ENCODE measurements around the gene SHANK1.

Gene SHANK1

DNA sequence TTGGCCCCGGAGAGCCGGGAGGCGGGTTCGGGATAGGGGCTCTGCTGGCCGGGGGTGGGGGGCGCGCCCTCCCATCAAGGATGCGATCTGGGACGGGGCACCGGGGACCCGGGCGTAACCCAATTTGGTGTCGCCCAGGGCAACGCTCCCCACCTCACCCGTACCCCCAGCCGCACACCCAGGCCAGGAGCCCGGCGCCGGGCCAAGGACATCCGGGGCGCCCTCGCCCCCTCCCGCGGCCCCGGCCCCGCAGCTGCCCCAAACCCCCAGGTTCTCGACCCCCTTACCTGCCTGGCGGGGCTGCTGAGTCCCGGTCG lies 525 bp downstream of the SHANK1 start:
- no peaks in the 10 kb centered on the region for H3K9me2 ChIP-seq (ENCODE audit: low read depth, low read length)
- H3K4me2 ChIP-seq (ENCODE audit: low read length), result no peak overlapping the region
- H3K4me3 ChIP-seq (ENCODE audit: low read depth, low read length, poor library complexity, severe bottlenecking), result no peak overlapping the region
- H3K27ac ChIP-seq (ENCODE audit: low read depth, low read length, poor library complexity, severe bottlenecking), result no peak overlapping the region
- no peaks in the 10 kb centered on the region for H3K79me2 ChIP-seq (ENCODE audit: insufficient read depth, low read length)
- H3K4me1 ChIP-seq (ENCODE audit: insufficient read depth, low read length, severe bottlenecking), result no peaks in the 10 kb centered on the region
- TF ChIP-seq, protein P1, sequence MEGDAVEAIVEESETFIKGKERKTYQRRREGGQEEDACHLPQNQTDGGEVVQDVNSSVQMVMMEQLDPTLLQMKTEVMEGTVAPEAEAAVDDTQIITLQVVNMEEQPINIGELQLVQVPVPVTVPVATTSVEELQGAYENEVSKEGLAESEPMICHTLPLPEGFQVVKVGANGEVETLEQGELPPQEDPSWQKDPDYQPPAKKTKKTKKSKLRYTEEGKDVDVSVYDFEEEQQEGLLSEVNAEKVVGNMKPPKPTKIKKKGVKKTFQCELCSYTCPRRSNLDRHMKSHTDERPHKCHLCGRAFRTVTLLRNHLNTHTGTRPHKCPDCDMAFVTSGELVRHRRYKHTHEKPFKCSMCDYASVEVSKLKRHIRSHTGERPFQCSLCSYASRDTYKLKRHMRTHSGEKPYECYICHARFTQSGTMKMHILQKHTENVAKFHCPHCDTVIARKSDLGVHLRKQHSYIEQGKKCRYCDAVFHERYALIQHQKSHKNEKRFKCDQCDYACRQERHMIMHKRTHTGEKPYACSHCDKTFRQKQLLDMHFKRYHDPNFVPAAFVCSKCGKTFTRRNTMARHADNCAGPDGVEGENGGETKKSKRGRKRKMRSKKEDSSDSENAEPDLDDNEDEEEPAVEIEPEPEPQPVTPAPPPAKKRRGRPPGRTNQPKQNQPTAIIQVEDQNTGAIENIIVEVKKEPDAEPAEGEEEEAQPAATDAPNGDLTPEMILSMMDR (IDR thresholded peaks at IDR 0.05; ENCODE audit: low read length), result no peak
- no peak for TF ChIP-seq EZH2 (IDR thresholded peaks at IDR 0.05; ENCODE audit: borderline replicate concordance, low read length)
- H3K9me3 ChIP-seq (ENCODE audit: low read length), result no peaks in the 10 kb centered on the region
- H4K20me1 ChIP-seq (ENCODE audit: insufficient read depth, low read length), result no peaks in the 10 kb centered on the region
- H3F3A ChIP-seq (ENCODE audit: insufficient read depth, low read length), result no peaks in the 10 kb centered on the region
- no peak overlapping the region for H2AFZ ChIP-seq (ENCODE audit: low read length)
- H3K9ac ChIP-seq (ENCODE audit: low read length), result no peak overlapping the region
- H3K36me3 ChIP-seq (ENCODE audit: insufficient read depth, low read length), result no peaks in the 10 kb centered on the region
- H3K27me3 ChIP-seq (ENCODE audit: insufficient read depth, low read length), result no peaks in the 10 kb centered on the region

DNA sequence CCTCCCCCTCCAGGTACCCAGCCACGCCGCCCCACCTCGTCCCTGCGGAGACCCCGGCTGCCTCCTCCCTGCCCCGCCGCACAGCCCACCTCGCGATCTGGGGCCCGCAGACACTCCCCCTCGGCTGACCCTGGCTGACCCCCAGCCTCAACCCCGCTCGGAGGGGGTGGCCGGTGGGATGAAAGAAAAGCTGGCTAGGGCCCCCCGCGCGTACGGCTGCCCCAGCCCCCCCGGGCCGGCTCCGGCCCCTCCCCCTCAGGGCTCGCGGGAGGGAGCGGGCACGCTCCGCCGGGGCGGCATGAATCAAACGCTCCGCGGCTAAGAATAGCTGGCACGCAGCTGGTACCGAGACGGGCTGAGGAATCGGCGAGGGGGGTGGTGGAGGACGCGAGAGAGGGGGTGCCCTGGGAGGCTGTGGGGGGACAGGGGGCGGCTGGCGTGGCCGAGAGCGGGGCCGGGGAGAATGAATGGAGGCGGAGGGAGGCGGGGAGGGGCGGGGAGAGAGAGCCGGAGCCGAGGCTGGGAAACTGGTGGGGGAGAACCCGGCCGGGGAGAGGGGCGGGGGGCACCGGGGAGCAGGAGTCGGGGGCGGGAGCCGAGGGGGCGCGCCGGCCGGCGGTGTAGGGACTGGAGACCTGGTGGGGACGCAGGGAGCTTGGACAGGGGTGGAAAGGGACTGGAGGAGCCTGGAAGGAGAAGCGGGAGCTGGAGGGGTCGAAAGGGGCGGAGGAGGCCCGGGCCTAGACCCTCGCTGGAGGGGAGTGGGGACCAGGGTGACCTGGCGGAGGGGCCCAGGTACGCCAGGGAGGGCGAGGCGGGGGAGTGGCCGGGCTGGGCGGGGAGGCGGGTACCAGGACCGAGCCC lies 1.1 kb downstream of the SHANK1 start:
- Histone ChIP-seq H3K4me1 (ENCODE audit: insufficient read depth, low read length, severe bottlenecking) (no peaks in the 10 kb centered on the region), H2AFZ (ENCODE audit: low read length) (no peak overlapping the region), H3K9ac (ENCODE audit: low read length) (no peak overlapping the region)

DNA sequence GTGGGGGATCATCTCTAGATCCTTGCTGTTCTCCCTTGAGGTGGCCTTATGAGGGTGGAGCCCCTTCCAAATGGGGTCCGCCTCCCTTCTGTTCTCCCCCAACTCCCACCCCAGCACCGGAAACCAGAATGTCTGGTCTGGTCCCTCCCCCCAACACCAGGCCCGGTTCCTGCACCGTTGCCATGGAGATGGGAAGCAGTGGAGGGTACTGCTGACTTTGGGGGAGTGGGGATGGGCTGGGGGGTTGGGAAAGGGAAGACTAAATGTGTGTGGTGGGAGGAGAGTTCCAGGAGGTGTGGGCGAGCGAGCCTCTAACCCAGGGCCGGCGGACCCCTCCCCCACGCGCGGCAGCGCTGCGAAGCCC lies 1.7 kb downstream of the SHANK1 start:
- TF ChIP-seq, protein P1 (IDR thresholded peaks at IDR 0.05; ENCODE audit: low read length), result no peak
- TF ChIP-seq EZH2 (IDR thresholded peaks at IDR 0.05; ENCODE audit: borderline replicate concordance, low read length), result no peak
- no peak overlapping the region for H3K27ac ChIP-seq (ENCODE audit: low read depth, low read length, poor library complexity, severe bottlenecking)

More for the DNA sequence above, 1.1 kb downstream of the SHANK1 start:
- H4K20me1 ChIP-seq (ENCODE audit: insufficient read depth, low read length), result no peaks in the 10 kb centered on the region
- H3K79me2 ChIP-seq (ENCODE audit: insufficient read depth, low read length), result no peaks in the 10 kb centered on the region
- no peaks in the 10 kb centered on the region for H3K9me3 ChIP-seq (ENCODE audit: low read length)
- H3K27ac ChIP-seq (ENCODE audit: low read depth, low read length, poor library complexity, severe bottlenecking), result no peak overlapping the region
- no peak overlapping the region for H3K4me3 ChIP-seq (ENCODE audit: low read depth, low read length, poor library complexity, severe bottlenecking)
- H3F3A ChIP-seq (ENCODE audit: insufficient read depth, low read length), result no peaks in the 10 kb centered on the region
- H3K4me2 ChIP-seq (ENCODE audit: low read length), result no peak overlapping the region
- no peak for TF ChIP-seq EZH2 (IDR thresholded peaks at IDR 0.05; ENCODE audit: borderline replicate concordance, low read length)
- TF ChIP-seq, protein P1 (IDR thresholded peaks at IDR 0.05; ENCODE audit: low read length), result no peak
- H3K9me2 ChIP-seq (ENCODE audit: low read depth, low read length), result no peaks in the 10 kb centered on the region
- H3K36me3 ChIP-seq (ENCODE audit: insufficient read depth, low read length), result no peaks in the 10 kb centered on the region
- no peaks in the 10 kb centered on the region for H3K27me3 ChIP-seq (ENCODE audit: insufficient read depth, low read length)

More for the DNA sequence above, 1.7 kb downstream of the SHANK1 start:
- no peaks in the 10 kb centered on the region for H3K4me1 ChIP-seq (ENCODE audit: insufficient read depth, low read length, severe bottlenecking)
- H4K20me1 ChIP-seq (ENCODE audit: insufficient read depth, low read length), result no peaks in the 10 kb centered on the region
- H3K4me2 ChIP-seq (ENCODE audit: low read length), result no peak overlapping the region
- no peaks in the 10 kb centered on the region for H3F3A ChIP-seq (ENCODE audit: insufficient read depth, low read length)
- H3K36me3 ChIP-seq (ENCODE audit: insufficient read depth, low read length), result no peaks in the 10 kb centered on the region
- no peak overlapping the region for H3K4me3 ChIP-seq (ENCODE audit: low read depth, low read length, poor library complexity, severe bottlenecking)
- H3K9me2 ChIP-seq (ENCODE audit: low read depth, low read length), result no peaks in the 10 kb centered on the region
- H3K27me3 ChIP-seq (ENCODE audit: insufficient read depth, low read length), result no peaks in the 10 kb centered on the region
- no peaks in the 10 kb centered on the region for H3K9me3 ChIP-seq (ENCODE audit: low read length)
- no peaks in the 10 kb centered on the region for H3K79me2 ChIP-seq (ENCODE audit: insufficient read depth, low read length)
- no peak overlapping the region for H3K9ac ChIP-seq (ENCODE audit: low read length)
- no peak overlapping the region for H2AFZ ChIP-seq (ENCODE audit: low read length)

Measured in OCI-LY1 (cell line).